Measurements from ENCODE around the gene TSPAN32.

The TSPAN32 gene

DNA sequence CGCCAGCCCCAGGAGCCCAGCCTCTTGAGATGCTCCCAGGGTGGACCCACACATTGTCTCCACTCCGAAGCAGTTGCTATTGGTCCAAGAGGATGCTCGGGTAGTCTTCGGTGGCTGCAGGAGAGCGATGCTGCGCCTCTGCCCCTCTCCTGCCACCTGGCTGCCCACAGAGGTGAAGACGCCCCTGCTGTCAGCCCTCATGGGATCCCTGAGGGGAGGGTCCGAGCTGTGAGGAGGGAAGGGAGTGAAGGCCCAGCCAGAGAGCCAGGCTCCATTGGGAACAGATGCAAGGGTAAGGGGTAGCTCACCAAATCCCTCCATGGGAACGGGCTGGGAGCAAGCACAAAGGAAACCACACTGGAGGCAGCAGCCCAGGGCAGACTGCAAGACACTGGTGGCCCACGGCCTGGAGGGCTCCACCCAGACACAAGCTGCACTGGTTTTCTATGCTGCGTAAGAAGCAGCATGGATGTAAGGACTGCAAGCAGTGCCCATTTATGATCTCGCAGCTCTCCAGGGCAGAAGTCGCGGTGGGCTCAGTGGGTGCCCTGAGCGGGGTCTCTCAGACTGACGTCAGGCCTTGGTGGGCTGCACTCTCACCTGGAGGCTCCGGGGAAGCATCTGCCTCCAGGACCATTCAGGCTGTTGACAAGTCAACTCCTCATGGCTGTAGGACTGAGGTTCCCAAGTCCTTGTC is 15.7 kb downstream of the TSPAN32 start:
- TF ChIP-seq, protein P1, sequence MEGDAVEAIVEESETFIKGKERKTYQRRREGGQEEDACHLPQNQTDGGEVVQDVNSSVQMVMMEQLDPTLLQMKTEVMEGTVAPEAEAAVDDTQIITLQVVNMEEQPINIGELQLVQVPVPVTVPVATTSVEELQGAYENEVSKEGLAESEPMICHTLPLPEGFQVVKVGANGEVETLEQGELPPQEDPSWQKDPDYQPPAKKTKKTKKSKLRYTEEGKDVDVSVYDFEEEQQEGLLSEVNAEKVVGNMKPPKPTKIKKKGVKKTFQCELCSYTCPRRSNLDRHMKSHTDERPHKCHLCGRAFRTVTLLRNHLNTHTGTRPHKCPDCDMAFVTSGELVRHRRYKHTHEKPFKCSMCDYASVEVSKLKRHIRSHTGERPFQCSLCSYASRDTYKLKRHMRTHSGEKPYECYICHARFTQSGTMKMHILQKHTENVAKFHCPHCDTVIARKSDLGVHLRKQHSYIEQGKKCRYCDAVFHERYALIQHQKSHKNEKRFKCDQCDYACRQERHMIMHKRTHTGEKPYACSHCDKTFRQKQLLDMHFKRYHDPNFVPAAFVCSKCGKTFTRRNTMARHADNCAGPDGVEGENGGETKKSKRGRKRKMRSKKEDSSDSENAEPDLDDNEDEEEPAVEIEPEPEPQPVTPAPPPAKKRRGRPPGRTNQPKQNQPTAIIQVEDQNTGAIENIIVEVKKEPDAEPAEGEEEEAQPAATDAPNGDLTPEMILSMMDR (IDR thresholded peaks at IDR 0.05; ENCODE audit: insufficient read depth, low read depth, low read length, missing control alignments), result no peak
- H3K4me3 ChIP-seq (ENCODE audit: low read depth, low read length), result no peak overlapping the region
- no peak for DNase-seq (ENCODE audit: low read depth)

DNA sequence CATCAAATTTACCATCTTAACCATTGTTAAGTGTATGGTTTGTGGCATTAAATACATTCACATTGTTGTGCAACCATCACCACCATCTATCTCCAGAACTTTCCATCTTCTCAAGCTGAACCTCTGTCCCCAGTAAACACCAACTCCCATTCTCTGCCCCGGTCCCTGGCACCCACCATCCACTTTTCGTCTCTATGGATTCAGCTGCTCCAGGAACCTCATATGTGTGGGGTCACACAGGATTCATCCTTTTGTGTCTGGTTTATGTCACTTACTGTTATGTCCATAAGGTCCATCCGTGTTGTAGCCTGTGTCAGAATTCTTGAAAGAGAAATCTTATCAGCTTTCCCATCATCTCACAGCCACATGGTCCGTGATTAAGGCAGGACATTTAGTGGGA is 16.3 kb downstream of the TSPAN32 start:
- TF ChIP-seq, protein P1 (IDR thresholded peaks at IDR 0.05; ENCODE audit: insufficient read depth, low read depth, low read length, missing control alignments), result no peak
- DNase-seq (ENCODE audit: low read depth), result no peak
- H3K4me3 ChIP-seq (ENCODE audit: low read depth, low read length), result no peak overlapping the region

DNA sequence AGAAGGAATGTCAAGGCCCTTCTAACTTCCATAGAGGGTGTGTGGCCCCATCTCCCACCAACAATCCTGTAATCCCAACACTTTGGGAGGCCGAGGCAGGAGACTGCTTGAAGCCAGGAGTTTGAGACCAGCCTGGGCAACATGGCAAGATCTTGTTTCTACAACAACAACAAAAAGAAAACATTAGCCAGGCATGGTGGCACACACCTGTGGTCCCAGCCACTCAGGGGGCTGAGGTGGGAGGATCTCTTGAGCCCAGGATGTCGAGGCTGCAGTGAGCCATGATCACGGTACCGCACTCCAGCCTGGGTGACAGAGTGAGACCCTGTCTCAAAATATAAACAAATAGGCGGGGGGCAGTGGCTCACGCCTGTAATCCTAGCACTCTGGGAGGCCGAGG is 16.9 kb downstream of the TSPAN32 start:
- TF ChIP-seq, protein P1 (IDR thresholded peaks at IDR 0.05; ENCODE audit: insufficient read depth, low read depth, low read length, missing control alignments), result no peak
- no peak overlapping the region for H3K4me3 ChIP-seq (ENCODE audit: low read depth, low read length)
- DNase-seq (ENCODE audit: low read depth), result no peak

DNA sequence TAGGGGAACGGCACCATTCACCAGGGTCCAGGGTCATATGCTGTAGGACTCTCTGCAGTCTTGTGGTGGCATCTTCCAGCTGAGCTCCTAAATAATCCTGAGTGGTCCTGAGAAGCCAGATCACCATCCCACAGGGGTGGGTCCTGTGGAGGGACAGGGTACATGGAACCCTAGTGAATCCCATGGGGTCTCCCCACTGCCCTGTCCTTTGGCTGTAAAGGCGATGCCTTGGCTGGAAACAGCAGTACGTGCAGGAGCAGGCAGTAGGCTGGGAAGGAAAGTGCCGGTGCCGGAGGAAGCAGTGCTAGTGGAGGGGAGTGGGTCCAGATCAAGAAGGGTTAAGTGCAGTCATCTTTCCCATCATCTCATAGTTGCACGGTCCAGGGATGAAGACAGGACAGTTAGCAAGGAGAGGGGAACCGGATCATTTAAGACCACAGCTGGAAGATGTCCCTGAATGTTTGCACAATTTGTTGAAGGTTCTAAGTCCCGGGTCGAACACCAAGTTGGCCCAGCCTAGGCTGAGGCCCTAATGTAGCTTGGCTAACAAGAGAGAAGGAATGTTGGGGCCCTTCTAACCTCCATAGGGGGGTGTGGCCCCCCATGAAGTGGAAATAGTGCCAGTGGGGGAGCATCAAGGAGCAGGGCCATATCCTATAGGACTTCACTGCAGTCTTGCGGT is 18.1 kb downstream of the TSPAN32 start:
- no peak for DNase-seq (ENCODE audit: low read depth)
- H3K4me3 ChIP-seq (ENCODE audit: low read depth, low read length), result no peak overlapping the region
- TF ChIP-seq, protein P1 (IDR thresholded peaks at IDR 0.05; ENCODE audit: insufficient read depth, low read depth, low read length, missing control alignments), result no peak

DNA sequence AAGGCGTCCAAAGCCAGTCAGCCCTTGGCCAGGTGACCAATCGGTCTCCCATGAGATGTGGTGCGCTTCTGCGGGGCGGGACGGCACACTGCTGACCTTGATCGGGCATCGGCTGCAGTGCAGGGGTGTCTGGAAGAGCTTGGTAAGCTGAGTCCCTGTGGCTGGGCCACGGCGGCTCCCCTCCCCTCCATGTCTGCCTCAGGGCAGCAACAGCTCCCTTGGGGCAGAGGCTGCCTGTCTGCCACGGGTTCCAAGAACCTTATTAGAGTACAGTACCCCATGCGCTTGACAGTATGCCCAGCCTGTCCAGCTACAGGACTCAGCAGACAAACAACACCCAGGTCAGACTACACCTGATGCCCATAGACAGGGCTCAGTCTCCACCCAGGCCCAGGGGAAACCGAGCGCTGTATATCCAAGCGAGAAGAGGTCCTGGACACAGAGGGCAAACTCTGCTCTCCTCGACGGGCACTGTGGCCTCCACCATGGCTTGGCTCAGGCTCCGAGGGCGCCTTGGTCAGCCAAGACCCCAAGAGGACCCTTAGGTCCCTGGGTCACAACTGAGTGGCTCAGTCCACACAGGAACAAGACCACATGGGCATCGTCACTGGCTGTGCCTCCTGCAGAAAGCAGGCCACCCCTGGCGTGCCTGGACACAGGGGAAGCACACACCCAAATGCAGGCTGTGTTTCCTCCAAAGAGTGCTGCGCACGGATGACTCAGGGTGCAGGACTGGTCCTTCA is 18.9 kb downstream of the TSPAN32 start:
- TF ChIP-seq, protein P1 (IDR thresholded peaks at IDR 0.05; ENCODE audit: insufficient read depth, low read depth, low read length, missing control alignments), result no peak
- no peak overlapping the region for H3K4me3 ChIP-seq (ENCODE audit: low read depth, low read length)
- no peak for DNase-seq (ENCODE audit: low read depth)

DNA sequence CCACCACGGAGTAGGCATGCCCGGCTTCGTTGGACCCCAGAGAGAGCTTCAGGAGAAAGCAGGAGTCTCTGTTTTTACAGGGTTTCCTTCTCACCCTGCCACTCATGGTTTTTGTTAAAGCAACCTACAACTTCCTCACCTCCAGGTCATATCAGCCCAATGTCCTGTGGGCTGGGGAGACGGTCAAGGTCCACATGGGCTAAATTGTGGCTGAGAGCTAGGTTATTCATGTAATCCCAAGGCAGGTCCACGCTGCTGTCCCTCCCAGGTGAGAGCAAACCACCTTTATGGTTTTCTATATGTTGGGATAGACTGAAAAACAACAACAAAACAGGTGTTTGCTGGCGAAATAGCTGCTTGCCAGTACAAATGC is 19.5 kb downstream of the TSPAN32 start:
- TF ChIP-seq, protein P1 (IDR thresholded peaks at IDR 0.05; ENCODE audit: insufficient read depth, low read depth, low read length, missing control alignments), result no peak
- H3K4me3 ChIP-seq (ENCODE audit: low read depth, low read length), result no peak overlapping the region
- DNase-seq (ENCODE audit: low read depth), result no peak

Data from GM12865 (cell line).